HG03095 (cell line): ENCODE results near the gene HECTD4.

Experiments
- ATAC-seq: cut with Tn5 transposase; IDR thresholded peaks from one replicate; pipeline ENCODE4 v1.9.1; 2021; ENCODE audit warnings: moderate library complexity; ENCODE audit not compliant: unreplicated experiment

The HECTD4 gene

GRCh38 chr12:112183141-112184021 lies 198.8 kb downstream of the HECTD4 start:
- peak; percentile 47 for ATAC-seq

- no peak for ATAC-seq
These were observed 199.7 kb downstream of the HECTD4 start for GRCh38 chr12:112182499-112182898.

GRCh38 chr12:112180422-112180821 lies 201.8 kb downstream of the HECTD4 start:
- no peak for ATAC-seq

GRCh38 chr12:112179916-112180315 lies 202.3 kb downstream of the HECTD4 start:
- no peak for ATAC-seq

- no peak for ATAC-seq
These were observed 202.9 kb downstream of the HECTD4 start for GRCh38 chr12:112179341-112179740.

- no peak for ATAC-seq
These were observed 203.4 kb downstream of the HECTD4 start for GRCh38 chr12:112178796-112179195.

GRCh38 chr12:112176321-112177010 lies 205.8 kb downstream of the HECTD4 start:
- no peak for ATAC-seq

- ATAC-seq = no peak
These were observed 206.7 kb downstream of the HECTD4 start for GRCh38 chr12:112175361-112176155.

- no peak for ATAC-seq
These were observed 209.5 kb downstream of the HECTD4 start for GRCh38 chr12:112172556-112173324.

- ATAC-seq = no peak
These were observed 211.1 kb downstream of the HECTD4 start for GRCh38 chr12:112170971-112171596.

- ATAC-seq = no peak
These were observed 211.9 kb downstream of the HECTD4 start for GRCh38 chr12:112170376-112170775.

GRCh38 chr12:112169966-112170365 lies 212.3 kb downstream of the HECTD4 start:
- no peak for ATAC-seq

GRCh38 chr12:112169161-112169872 lies 212.9 kb downstream of the HECTD4 start:
- no peak for ATAC-seq

- ATAC-seq = no peak
These were observed 213.7 kb downstream of the HECTD4 start for GRCh38 chr12:112168561-112168971.

GRCh38 chr12:112167718-112168525 lies 214.3 kb downstream of the HECTD4 start:
- no peak for ATAC-seq

- no peak for ATAC-seq
These were observed 215.2 kb downstream of the HECTD4 start for GRCh38 chr12:112167031-112167461.

- ATAC-seq = no peak
These were observed 215.9 kb downstream of the HECTD4 start for GRCh38 chr12:112166051-112167015.
